Amniotic epithelial cell (primary cell): ENCODE results near the gene CACNA1C.

Experiments
- DNase-seq: peaks from one replicate; pipeline ENCODE4 v3.0.0-alpha.2; 2010; ENCODE audit warnings: low read depth

The CACNA1C gene

GRCh38 chr12:2258025-2258424 lies 205.2 kb downstream of the CACNA1C start:
- peak; percentile 64 for DNase-seq

GRCh38 chr12:2259369-2259768 lies 206.6 kb downstream of the CACNA1C start:
- DNase-seq = no peak

- no peak for DNase-seq
These were observed 207.7 kb downstream of the CACNA1C start for GRCh38 chr12:2260441-2260840.

- DNase-seq = no peak
These were observed 208.9 kb downstream of the CACNA1C start for GRCh38 chr12:2261708-2262107.

GRCh38 chr12:2262449-2262848 lies 209.7 kb downstream of the CACNA1C start:
- DNase-seq = no peak

DNA sequence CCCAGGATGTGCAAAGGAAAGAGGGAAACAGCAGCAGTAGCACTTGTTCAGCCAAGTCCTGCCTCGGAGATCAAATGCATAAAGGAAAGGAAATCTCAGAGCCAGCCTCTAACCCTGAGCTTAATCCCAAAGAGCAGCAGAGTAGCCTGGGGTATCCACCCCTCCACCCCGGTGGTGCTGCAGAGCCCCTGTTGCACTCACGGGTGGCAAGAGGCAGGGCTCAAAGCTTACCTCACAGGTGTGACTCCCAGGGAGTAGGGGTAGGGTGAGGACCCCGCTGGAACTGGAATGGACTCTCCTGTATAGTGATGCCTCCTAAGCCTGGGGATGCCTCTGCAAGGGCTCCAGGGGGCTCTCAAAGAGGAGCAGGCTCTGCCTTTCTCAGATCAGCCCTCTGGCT lies 211.1 kb downstream of the CACNA1C start:
- DNase-seq = no peak

- peak; percentile 99 for DNase-seq
These were observed 212.0 kb downstream of the CACNA1C start for GRCh38 chr12:2264651-2265232.

- peak; percentile 69 for DNase-seq
These were observed 212.8 kb downstream of the CACNA1C start for GRCh38 chr12:2265461-2266167.

DNA sequence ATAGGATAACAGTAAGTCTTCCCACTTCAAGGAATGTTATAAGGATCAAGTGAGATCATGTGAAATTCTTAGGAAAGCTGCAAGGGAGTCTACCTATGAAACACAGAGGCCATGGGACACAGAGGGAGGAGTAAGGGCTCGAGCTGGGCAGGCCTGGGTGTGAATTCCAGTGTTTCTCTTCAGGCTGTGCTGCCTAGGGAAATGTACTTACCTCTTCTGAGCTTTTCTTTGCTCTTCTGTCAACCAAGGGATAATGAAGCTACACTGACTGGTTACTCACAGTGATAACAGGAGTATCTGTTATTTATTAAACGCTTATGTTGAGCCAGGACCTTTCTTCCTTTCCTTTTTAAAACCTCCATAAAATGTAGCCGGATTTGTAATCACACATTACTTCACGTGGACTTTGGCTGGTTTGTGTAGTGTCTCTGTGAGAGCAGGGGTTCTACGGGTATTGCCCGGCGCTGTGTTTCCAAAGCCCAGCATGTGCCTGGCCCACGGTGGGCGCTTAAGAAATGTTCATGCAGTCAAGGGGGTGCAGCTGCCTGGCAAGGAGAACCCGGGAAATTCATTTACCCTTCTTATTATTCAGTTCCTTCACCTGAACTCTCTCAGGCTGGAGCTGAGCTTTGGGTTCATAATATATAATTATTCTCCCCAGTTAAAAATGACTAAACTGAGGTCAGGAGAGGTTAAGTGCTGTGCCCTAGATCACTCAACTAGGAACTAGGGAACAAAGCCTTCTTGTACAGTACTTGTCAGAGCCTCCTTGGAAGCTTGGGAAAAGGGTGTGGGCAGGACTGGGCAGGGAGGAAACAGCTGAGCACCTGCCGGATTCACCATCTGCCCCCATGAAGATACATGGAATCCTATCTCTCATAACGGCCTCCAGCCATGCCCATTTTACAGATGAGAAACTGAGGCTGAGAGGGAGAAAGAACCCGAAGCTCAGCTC lies 214.2 kb downstream of the CACNA1C start:
- peak; percentile 64 for DNase-seq

DNA sequence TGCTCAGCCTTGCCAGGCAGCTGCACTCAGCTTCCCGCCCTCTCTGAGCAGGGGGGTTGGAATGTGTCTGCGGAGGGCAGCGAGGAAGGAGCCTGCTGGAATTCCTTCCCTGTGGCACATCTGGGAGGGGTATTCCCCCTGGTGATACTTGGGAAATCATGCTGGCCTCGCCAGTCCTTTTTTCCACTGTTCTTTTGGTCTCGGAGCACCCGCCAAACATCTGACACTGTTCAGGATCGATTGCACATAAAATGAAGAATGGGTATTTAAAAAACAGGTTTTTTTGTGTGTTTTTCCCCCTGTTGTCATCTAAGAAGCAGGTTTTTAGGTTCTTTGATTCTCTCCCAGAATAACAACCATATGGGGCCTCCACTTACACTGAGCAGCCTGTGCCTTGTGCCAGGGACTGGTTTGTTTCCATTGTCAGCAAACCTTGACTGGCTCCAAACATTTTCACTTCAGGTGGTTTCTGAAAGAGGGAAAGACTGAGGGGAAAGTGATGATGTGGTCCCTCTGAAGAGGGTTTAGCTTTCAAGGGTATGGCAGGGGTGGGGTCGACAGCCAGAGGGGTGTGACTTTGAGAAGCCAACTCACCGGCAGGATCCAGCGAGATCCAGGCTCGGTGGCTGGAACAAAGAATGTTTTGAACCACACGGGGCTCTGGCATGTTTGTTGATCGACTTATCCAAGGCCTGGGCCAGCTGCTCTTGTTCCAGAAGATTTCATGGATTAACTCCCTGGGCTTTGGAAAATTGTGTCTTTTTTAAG lies 215.1 kb downstream of the CACNA1C start:
- DNase-seq = peak; percentile 74

- DNase-seq = peak; percentile 90
These were observed 215.9 kb downstream of the CACNA1C start for GRCh38 chr12:2268471-2269286.

- DNase-seq = no peak
These were observed 218.1 kb downstream of the CACNA1C start for GRCh38 chr12:2270846-2271245.

DNA sequence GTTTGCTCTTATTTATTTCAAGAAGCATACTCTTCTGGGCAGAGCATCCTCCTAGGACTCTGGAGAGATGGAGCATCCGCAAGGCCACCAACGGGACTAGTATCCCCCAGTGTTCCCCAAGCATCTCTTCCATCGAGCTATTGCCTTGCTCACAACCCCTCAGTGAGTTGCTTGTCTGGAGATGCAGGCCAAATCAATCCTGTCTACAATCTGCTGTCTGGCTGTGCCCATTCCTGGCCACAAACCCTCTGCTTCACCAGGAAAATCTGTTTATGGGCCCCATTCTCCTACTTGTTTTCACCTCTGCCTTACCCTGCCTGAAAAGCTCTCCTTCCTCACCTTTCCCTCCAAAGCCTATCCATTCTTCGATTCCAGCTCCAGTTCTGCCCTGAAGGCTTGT lies 219.2 kb downstream of the CACNA1C start:
- no peak for DNase-seq

DNA sequence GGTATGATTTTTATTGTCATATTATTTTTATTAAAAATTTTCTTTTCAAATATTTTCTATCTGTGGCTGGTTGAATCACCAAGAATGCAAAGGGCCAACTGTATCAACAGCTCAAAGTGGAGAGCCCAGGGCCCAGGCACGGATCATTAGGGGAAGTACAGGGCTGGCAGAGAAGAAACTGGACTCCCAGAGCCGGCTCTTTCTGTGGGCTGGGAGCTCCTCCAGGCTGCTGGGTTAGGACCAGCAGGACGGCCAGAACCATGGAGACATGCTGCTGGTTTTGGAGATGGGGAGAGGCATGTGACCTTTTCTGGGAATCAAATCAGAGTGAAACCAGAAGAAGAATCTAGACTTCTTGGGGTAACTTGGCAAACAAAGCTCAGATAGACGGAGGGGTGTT lies 220.5 kb downstream of the CACNA1C start:
- no peak for DNase-seq

DNA sequence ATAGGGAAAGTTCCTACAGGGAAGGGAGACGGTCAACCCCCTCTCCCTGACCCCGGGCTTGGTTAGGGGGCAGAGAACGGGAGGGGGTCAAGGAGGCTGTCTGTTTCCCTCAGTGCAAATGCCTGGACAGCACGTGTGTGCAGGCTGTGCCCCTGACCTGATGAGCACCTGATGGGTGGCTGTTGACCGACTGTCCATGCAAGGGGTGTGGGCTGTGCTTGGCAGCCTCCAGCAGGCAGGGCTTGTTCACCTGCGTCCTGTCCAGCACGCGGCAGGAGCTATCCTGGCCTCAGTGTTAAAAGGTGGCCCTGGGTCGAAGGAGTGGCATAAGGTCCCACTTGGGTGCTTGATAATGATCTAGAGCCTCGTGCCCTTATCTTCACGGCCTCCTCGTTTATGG lies 221.0 kb downstream of the CACNA1C start:
- no peak for DNase-seq

- no peak for DNase-seq
These were observed 221.9 kb downstream of the CACNA1C start for GRCh38 chr12:2274733-2275132.

GRCh38 chr12:2276288-2277033 lies 223.7 kb downstream of the CACNA1C start:
- DNase-seq = no peak

- DNase-seq = no peak
These were observed 224.8 kb downstream of the CACNA1C start for GRCh38 chr12:2277492-2278155.

DNA sequence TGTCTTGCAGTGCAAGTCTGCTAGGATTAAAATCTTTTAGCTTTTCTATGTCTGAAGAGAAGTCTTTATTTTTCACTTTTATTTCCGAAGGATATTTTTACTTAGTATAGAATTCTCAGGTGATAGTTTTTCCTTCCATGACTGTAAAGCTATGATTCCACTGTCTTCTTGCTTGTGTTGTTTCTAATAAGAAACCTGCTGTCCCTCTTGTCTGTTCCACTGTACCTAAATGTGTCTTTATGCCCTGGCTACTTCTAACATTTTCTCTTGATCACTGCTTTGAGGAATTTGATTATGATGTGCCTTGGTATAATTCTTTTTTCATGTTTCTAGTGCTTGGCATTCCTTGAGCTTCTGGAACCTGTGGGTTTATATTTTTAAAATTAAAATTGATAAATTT lies 228.7 kb downstream of the CACNA1C start:
- DNase-seq = no peak

- no peak for DNase-seq
These were observed 229.5 kb downstream of the CACNA1C start for GRCh38 chr12:2282318-2282717.
